HL-60 (cell line): Measurements from ENCODE around the gene FAM200B.
A peak's percentile ranks its signal among the peaks of the same experiment; 100 is the strongest.

Source experiments
- DNase-seq, 2 experiments: peaks; one replicate each; pipeline ENCODE4 v3.0.0-alpha.2; 2010 to 2020; ENCODE audit warnings: low read depth in 1 of 2, low spot score in 1 of 2
- H3K27ac ChIP-seq: fragments of 250-450 bp; sonication (Bioruptor Pico); replicated peaks from 2 replicates; pipeline ENCODE4 v1.5.1; 2020; ENCODE audit warnings: mild to moderate bottlenecking, moderate library complexity
- H3K27me3 ChIP-seq: fragments of 250-450 bp; sonication (Bioruptor Pico); 2 replicates; pipeline ENCODE4 v1.5.1; 2021; ENCODE audit warnings: mild to moderate bottlenecking, moderate library complexity; ENCODE audit not compliant: insufficient read depth, poor library complexity, severe bottlenecking
- H3K4me3 ChIP-seq: replicated peaks from 2 replicates; pipeline ENCODE4 v1.5.1; 2011; ENCODE audit warnings: mild to moderate bottlenecking, control low read depth, low read length; ENCODE audit not compliant: insufficient read depth
- CTCF ChIP-seq: IDR thresholded peaks from one replicate; pipeline ENCODE4 v1.5.1; 2011; ENCODE audit warnings: low read length, control low read depth, inconsistent platforms; ENCODE audit not compliant: insufficient read depth
- GABPA ChIP-seq: IDR thresholded peaks from 2 replicates; pipeline ENCODE4 v1.6.1; 2012; ENCODE audit warnings: low read depth
- POLR2AphosphoS5 ChIP-seq: IDR thresholded peaks from 2 replicates; pipeline ENCODE4 v1.6.1; 2012; ENCODE audit warnings: low read depth
- SPI1 ChIP-seq: IDR thresholded peaks from 2 replicates; pipeline ENCODE4 v1.6.1; 2012; ENCODE audit warnings: low read depth, mild to moderate bottlenecking, borderline replicate concordance
- TF ChIP-seq, protein P1 (sequence below): IDR thresholded peaks from 2 replicates; pipeline ENCODE4 v1.6.1; 2012; ENCODE audit warnings: low read depth; ENCODE audit not compliant: insufficient replicate concordance

The FAM200B gene

GRCh38 chr4:15719506-15719905, 37.9 kb downstream of the FAM200B start:
- peak in 1 of 2 experiments; percentile 85 for DNase-seq
- Histone ChIP-seq H3K27ac (peak overlapping the region; percentile 19), H3K4me3 (no peak overlapping the region), H3K27me3 (no peaks in the 10 kb centered on the region)
- no peak for TF ChIP-seq SPI1
- no peak for TF ChIP-seq POLR2AphosphoS5
- TF ChIP-seq, protein P1, sequence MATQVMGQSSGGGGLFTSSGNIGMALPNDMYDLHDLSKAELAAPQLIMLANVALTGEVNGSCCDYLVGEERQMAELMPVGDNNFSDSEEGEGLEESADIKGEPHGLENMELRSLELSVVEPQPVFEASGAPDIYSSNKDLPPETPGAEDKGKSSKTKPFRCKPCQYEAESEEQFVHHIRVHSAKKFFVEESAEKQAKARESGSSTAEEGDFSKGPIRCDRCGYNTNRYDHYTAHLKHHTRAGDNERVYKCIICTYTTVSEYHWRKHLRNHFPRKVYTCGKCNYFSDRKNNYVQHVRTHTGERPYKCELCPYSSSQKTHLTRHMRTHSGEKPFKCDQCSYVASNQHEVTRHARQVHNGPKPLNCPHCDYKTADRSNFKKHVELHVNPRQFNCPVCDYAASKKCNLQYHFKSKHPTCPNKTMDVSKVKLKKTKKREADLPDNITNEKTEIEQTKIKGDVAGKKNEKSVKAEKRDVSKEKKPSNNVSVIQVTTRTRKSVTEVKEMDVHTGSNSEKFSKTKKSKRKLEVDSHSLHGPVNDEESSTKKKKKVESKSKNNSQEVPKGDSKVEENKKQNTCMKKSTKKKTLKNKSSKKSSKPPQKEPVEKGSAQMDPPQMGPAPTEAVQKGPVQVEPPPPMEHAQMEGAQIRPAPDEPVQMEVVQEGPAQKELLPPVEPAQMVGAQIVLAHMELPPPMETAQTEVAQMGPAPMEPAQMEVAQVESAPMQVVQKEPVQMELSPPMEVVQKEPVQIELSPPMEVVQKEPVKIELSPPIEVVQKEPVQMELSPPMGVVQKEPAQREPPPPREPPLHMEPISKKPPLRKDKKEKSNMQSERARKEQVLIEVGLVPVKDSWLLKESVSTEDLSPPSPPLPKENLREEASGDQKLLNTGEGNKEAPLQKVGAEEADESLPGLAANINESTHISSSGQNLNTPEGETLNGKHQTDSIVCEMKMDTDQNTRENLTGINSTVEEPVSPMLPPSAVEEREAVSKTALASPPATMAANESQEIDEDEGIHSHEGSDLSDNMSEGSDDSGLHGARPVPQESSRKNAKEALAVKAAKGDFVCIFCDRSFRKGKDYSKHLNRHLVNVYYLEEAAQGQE = no peak
- no peak for TF ChIP-seq CTCF
- TF ChIP-seq GABPA = no peak

DNA sequence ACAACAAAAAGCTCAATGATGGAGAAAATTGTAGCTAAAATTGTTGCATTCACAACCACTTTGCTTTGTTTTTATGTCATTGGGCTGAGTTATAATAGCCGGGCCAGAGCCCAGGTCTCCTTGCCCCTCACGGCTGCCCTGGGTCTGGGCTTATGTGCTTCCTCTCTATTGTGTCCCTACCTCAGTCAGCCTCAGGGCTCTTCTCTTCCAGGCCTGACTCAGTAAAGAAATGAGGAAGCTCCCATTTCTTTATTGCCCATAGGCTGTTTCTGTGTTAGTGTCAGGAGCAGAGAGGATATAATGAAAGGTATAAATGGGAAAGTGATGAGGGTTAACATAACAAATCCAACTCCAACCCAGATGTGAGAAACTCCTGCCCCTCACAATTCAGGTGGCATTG, 39.2 kb downstream of the FAM200B start:
- H3K27me3 ChIP-seq = no peaks in the 10 kb centered on the region
- H3K4me3 ChIP-seq = no peak overlapping the region
- DNase-seq = peak in 1 of 2 experiments; percentile 60
- TF ChIP-seq, protein P1 = no peak
- no peak for TF ChIP-seq POLR2AphosphoS5
- no peak for TF ChIP-seq GABPA
- no peak for TF ChIP-seq CTCF
- peak; percentile 6; the same call in 1 of the 2 replicates for TF ChIP-seq SPI1
- H3K27ac ChIP-seq = no peak overlapping the region

DNA sequence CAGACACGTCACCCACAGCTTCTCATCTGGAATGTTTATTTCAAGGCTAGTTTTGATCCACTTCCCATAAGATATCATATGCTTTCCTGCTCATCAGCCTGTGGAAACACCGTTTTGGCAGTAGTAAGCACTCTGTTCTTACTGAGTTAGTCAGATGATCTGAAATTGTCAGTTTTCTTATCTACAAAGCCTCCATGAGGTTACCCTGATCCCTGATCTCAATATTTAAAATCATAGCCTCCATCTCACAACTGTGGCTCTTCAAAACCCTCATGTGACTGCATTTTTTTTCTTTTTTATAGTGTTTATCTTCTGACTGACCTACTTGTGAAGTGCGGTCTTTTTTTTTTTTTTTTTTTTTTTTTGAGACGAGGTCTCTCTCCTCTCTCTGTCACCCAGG, 44.0 kb downstream of the FAM200B start:
- TF ChIP-seq, protein P1 = no peak
- TF ChIP-seq POLR2AphosphoS5 (no peak), GABPA (no peak), CTCF (no peak), SPI1 (no peak)
- no peak for DNase-seq
- no peak overlapping the region for H3K4me3 ChIP-seq
- H3K27me3 ChIP-seq = no peaks in the 10 kb centered on the region
- no peak overlapping the region for H3K27ac ChIP-seq
